NCI-H128 (cell line): Measurements from ENCODE around the gene RNF187.

Source experiments
- DNase-seq: peaks from one replicate; lab custom pipeline; 2025; ENCODE audit not compliant: unreplicated experiment; lab: John Stamatoyannopoulos, UW

RNF187 gene

GRCh38 chr1:228544021-228544850 lies 57.1 kb downstream of the RNF187 start:
- no peak for DNase-seq

GRCh38 chr1:228544921-228545591 lies 57.9 kb downstream of the RNF187 start:
- no peak for DNase-seq
